Left forelimb (tissue), 1 donor: ENCODE results near the gene HLA-DQA2.
"Not testable (repeated sequence)": the region's sequence is repeated elsewhere in the genome, so short reads cannot be mapped to it uniquely, and the experiment has no call there.

ENCODE experiments used
- DNase-seq: peaks from one replicate; pipeline ENCODE4 v3.0.0-alpha.2; 2018; ENCODE audit warnings: low spot score

HLA-DQA2 gene

DNA sequence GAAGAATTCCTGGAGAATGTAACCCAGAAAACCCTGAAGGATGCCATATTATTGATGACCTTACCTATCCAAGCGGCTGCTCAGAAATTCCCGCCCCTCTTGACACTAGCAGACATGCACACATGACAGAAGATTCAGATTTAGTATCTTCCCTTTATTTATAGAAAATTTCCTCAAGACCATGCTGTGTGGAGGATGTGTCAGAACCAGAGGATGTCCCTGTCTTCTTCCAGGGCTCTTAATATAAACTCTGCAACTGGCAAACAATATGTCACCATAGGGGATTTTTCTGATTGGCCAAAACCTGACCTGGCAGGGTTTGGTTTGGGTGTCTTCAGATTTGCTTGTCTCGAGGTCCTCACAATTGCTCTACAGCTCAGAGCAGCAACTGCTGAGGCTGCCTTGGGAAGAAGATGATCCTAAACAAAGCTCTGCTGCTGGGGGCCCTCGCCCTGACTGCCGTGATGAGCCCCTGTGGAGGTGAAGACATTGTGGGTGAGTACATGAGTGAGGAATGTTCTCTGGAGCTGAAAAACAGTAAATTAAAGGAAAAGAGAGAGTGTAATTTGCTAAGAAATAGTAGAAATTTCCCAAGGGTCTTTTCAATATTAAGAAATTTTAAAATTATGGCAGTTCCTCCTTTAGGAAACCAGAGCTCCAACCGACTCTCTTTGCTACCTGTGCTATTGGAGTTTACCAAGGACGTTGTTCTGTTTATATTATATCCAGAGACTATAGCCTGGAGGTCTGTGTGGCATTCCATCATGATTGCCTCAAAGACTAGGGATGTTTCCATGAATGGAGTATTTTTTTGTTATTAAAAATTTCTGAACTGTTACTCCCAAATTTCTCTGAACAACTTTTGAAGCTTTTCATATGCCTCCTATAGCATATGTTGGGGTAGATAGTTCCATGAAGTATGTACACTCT, at the start of gene HLA-DQA2:
Gene HLA-DQA2 (plus strand): TSS at position 361 of the 930 bp plus-strand sequence. CDS start 53 bp downstream, at position 414.
- DNase-seq = no peak

DNA sequence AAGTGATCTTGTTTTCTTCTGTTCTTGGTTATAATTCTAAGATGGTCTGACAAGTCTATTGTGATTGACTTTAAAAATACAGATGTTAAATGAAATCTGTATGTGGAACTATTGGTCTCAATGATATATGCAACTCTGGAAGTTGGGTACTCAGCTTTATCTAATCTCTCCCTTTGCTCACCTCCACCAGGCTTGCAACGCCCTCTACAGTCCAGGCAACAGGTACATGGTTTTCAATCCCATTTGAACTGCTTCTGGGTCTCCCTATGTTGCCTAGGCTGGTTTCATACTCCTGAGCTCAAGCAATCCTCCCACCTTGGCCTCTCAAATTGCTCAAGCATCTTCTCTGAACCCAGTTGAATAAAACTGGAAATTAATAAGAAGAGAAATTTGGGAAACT, 49.2 kb upstream of the HLA-DQA2 start:
- no peak for DNase-seq

DNA sequence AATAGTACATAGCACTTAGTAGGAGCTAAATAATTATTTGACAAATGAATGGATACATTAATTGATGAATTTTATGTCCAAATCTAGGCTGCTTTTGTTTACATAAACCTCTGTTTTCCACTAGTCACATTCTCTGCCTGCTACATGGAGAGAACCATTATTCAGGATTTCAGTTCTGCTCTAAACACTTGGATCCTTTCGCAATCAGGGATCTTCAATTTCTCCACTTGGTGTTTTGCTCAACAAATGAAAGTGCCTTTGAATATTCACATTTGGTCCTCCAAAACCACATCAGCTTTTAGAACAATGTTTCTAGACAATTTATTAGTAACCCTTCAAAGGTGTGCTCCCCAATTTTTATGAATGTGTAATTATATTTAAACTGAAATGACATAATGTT, 44.2 kb upstream of the HLA-DQA2 start:
- no peak for DNase-seq

DNA sequence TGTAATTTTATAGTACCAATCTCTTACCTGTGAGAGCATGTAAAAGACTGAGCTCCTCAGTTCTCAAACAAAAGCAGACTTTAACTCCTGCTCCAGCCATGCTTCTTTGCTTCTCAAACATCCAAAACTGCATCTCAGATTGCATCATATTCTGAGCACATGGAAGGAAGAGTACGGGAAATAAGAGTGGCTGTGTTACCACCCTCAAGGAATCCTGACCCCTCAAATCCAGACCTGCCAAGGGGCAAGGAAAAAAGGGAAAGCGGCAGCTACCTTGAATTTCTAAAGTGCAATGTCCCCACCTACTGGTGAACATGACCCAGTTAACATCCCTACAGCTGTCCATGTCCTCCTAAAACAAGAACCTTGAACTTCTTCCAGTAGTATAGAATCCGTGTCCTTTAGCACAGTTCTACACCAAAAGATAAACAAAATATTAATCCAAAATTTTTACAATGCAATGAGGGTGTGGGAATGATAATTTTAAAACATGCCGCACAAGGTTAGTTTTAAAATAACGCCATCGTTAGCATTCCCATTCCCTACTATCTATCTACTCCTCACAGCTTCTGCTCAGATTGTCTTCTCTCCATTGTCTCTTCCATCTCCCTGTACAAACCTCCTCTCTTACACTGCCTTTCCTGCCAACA, 40.7 kb upstream of the HLA-DQA2 start:
- no peak for DNase-seq

DNA sequence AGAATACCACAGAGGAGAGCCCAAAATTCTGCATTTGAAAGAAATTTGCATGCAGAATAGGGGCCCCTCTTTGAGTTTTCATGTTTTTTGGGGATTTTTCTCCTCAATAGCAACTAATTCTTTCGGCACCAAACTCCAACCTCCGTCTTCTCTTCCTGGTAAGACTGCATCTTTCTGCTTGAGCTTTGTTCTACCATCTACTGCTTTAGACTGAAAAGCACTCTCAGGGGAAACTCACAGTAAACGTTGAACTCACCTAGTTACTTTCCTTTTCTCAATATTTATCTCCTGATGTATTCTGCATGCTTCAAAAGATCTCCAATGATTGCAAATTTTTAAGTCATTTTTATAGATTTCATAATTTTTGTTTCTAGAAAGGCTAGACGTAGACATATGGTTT, 37.8 kb upstream of the HLA-DQA2 start:
- DNase-seq = no peak

DNA sequence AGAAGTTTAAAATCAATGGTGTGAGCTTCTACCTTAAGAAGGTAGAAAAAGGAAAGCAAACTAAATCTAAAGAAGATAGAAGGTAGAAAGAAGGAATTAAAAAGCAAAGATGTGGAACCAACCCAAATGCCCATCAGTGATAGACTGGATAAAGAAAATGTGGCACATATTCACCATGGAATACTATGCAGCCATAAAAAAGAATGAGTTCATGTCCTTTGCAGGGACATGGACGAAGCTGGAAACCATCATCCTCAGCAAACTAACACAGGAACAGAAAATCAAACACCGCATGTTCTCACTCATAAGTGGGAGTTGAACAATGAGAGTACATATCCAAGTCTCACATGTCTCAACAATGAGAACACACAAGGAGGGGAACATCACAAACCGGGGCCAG, 36.0 kb upstream of the HLA-DQA2 start:
- not testable (repeated sequence) for DNase-seq

DNA sequence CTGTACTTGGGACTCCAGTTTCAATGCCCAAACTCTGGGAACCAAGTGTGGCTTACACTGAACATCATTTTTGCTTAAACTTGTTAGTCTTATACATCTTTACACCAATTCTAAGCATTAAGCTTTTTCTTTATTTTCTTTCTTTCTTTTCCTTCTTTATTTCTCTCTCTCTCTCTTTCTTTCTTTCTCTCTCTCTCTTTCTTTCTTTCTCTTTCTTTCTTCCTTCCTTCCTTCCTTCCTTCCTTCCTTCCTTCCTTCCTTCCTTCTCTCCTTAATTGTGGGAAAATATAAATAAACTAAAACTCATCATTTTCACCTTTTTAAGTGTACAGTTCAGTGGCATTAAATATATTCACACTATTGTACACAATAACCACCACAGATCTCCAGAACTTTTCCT, 31.6 kb upstream of the HLA-DQA2 start:
- no peak for DNase-seq

DNA sequence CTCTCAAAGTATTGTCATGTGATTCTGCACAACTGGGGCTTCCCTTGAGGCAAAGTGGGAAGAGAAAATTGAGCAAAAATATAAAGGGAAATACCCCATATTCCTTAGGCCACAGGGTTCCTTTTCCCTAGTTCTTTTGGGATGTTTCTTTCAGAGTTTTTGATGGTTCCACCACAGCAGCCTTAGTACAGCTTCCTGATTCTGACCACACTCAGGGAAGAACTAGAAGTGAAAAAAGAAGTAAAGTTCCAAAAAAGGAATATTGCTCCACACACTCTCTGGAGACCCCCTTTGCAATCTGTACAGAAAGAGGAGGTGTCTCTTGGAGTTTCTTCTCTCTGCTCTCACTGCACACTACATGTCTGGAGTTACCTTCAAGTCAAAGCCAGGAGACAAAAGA, 27.9 kb upstream of the HLA-DQA2 start:
- DNase-seq = no peak

DNA sequence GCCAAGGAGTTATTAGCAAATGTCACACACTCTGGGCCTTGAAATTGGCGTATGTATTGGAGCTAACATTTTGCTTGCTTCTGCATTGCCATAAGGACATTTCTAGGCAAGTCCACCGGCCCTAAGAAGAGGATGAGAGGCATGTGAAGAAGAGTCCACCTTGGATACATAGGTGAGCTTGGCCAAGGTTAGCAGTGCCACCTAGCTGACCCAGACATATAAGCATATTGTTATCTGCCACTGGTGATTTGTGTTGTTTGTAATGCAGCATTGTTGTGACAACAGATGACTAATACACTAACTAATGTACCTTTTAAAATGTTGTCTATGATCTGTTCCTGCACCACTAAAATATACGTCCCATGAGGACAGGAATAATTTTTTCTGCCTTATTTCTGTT, 24.8 kb upstream of the HLA-DQA2 start:
- no peak for DNase-seq

DNA sequence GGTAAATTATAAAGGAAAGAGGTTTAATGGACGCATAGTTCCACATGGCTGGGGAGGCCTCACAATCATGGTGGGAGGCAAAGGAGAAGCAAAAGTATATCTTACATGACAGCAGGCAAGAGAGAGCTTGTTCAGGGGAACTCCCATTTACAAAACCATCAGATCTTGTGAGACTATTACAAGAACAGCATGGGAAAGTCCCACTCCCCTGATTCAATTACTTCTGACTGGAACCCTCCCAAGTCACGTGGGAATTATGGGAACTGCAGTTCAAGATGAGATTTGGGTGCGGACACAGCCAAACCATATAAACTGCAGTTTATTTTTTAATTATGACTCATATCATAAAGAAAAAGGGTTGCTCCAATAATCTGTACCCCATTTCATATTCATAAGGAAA, 22.3 kb upstream of the HLA-DQA2 start:
- DNase-seq = no peak

DNA sequence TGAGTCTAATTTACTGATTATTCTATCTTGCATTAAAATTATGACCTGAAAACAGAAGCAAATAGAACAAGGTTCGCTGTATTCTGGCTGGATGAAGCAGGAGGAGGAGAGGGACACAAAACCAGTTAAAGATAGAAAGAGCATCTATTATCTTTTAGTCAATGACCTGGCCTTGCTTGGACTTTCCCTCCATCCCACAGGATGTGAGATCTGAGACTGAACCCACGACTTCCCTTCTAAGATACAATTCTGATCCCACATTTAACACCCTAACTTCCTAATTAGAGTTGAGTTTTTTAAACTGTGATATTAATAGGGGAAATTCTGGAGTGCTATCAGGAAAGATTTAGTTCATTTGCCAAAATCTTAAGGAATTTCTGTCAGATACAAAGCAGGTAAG, 3.1 kb upstream of the HLA-DQA2 start:
- DNase-seq = no peak

DNA sequence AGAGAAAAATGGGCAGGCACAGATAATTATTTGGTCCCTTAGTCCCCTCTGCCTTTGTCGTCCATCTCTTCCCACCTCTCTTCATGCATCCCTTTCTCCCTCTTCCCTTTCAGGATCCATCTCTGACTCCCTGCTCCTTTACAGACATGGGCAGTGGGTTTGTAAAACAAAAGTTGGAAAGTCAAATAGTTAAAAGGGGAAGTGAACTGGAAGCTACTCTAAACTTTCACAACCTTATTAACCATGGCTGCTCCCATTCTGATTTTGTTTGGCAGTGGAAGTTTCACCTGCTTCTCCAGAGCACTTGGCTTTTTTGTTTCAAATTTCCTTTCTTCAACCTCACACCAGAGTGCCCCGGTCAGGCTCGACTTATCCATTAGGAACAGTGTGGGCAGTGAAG, 1.2 kb downstream of the HLA-DQA2 start:
- DNase-seq = no peak

DNA sequence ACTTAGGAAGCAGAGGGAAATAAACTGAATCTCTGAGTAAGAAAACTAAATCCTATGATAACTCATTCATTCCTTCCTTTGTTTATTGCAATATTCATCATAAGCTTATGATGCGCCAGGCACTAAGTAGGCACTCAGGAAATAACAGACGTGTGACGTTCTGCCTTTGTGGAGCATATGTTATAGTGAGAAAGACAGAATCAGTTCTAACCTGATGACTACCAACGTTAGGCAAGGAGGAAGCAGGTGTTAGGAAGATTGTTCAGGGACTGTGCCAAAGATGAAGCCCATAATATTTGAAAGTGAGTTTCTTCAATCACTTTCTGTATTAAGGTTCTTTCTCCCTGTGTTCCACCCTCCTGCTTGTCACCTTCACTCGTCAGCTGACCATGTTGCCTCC, 3.6 kb downstream of the HLA-DQA2 start:
- no peak for DNase-seq

DNA sequence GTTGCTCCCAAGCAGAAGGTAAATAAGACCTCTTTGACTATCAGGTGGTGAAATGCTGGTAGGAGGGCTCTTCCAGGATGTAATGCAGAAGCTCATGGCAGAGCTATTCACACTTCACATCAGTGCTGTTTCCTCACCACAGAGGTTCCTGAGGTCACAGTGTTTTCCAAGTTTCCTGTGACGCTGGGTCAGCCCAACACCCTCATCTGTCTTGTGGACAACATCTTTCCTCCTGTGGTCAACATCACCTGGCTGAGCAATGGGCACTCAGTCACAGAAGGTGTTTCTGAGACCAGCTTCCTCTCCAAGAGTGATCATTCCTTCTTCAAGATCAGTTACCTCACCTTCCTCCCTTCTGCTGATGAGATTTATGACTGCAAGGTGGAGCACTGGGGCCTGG, 4.5 kb downstream of the HLA-DQA2 start:
- DNase-seq = not testable (repeated sequence)

DNA sequence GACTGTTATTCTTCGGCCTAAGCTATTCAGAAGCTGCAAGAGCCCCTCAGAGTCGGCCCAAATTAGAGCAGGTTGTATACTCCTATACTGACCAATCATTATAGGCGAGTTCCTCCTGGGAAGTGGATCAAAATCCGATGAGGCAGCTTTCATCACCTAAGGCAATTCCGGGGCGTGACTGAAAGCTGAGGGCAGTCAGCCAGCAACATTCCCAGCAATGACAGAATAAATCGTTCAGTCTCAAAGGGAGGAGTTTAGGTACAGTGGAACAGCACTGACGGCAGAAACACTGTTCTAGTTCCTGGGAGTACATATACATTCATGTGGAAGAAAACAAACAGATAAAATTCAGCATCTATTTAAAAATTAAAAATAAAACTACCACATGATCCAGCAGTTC, 11.4 kb downstream of the HLA-DQA2 start:
- no peak for DNase-seq

DNA sequence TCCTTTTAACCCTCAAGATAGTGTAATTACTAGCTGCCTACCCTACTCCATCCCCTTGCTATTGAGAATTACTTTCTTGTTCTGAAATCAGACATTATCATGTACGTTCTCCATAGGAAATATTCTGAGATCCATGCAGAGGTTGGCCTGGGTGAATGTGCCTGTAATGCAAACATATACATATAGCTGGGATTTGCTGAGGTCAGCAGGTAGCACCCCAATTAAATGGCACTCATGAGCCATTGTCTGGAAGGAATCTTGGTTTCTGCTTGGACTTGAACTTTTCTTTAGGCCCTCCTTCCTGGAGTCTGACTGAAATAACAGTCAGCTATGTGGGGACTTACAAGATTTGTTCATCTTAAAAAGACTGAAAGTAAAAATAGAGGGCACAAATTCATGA, 18.5 kb downstream of the HLA-DQA2 start:
- no peak for DNase-seq

DNA sequence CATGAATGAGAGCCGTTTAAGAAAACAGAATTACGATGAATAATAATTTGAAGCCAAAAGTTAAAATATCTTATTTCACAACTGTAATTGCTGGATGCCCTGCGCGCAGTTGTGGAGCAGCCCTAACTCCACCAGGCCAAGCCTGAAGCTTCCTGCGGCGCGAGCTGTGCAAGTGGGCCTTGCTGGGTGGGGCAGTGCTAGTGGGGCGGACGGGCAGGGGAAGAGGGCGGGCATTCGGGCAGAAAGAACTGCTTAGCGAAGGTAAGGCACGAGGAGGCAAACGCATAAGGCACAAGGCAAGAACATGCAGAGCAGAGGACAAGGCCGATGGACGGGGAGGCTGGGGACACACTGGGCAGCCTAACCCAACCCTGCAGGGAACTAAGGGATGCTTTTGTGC, 19.9 kb downstream of the HLA-DQA2 start:
- DNase-seq = no peak

DNA sequence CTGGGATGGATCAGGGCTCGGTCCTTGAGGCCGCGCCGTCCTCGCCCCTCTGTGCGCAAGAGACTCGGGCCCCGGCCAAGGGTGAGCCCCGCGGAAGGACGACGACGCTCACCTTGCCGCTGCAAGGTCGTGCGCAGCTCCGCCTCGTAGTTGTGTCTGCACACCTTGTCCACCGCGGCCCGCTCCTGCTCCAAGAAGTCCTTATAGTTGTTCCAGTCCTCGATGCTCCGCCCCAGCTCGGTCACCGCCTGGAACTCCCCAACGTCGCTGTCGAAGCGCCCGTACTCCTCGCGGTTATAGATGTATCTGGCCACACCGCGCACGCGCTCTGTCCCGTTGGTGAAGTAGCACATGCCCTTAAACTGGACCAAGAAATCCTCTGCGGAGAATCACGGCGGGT, 20.4 kb downstream of the HLA-DQA2 start:
- DNase-seq = no peak

DNA sequence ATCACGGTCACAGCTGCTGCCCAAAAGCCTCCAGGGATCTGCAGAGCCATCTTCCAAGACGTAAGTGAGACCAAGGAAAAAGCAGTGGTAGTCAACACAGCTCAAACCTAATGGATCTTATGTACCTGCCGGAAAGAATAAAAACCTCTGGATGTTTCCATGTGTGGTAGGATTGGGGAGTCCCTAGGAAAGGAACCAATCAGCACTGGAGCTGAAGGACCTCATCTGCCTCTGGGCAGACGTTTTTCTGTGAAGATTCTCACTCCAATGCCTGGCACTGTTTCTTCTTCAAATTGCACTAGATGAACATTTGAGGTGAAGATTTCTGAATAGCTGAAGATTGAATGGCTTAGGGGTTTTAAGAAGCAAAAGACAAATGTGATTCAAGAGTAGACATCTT, 22.2 kb downstream of the HLA-DQA2 start, which contains the start of gene HLA-DQB2:
Gene HLA-DQB2 (minus strand): TSS at position 112 of the 400 bp plus-strand sequence. CDS start 62 bp downstream, at position 50.
- DNase-seq = no peak

DNA sequence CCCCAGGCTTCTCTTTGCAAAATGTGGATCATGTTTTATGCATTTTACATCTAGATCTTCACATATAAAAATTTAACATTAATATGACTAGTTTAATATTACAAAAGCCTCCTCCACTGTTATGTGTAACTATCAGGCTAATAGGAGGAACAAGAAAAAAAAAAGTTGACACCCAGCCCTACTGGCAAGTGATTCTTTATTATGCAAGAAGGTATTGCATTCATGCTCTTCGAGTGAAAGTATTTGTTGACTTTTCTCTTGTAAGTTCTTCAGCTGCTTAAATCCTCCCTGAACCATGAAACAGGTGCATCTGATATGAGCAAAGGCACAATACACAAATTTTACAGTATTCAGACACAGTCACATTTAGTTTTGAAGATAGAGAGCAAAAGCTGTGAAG, 22.9 kb downstream of the HLA-DQA2 start:
- no peak for DNase-seq

DNA sequence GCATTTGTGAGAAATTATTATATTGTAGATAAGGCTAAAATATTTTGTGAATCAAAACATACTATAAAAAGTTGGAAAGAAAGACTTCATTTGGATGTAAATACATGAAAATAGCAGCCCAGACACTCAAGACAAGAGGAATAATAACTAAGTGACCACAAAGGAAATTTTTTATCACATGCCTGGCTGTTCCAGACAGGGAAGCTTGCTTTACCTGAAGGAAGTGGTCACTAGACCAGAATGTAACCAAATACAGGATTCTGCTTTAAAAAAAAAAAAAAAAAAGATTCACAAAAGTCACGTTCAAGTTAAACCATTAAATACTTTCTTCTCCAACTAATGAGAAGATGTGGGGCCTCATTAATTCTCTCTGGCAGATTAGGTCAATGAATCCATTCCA, 31.5 kb downstream of the HLA-DQA2 start:
- no peak for DNase-seq

DNA sequence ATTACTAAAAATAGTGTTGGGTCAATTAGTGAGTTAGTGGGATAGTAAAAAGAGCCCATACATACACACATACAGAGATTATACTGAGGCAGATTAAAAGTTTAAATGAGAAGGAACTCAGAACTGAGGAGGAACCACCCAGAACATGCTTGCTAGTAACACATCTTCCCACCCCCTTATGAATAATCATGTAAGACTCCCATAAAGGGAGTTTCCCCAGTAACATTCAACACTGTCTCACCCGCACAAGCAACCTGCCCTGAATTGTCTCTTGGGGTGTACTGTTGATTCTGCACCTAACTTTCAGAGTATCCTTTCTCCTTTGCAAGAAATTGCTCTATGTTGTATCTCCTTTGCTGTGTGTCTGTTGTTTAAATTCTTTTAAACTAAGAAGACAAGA, 33.2 kb downstream of the HLA-DQA2 start:
- no peak for DNase-seq

DNA sequence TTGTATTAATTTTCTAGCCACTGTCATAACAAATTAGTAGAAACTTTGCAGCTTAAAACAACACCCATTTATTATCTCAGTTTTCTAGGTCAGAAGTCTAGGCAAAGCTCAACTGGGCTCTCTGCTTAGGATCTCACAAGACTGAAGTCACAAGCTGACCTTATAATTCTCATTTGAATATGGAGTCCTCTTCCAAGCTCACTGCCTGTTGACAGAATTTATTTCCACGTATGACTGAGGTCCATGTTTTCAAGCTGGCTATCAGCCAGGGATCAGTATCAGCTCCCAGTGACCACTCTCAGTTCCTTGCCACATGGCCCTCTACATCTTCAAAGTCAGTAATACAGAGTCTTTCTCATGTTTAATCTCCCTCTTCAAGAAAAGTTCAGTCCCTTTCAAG, 33.9 kb downstream of the HLA-DQA2 start:
- DNase-seq = no peak
